WERI-Rb-1 (cell line): ENCODE results near the gene IRF3.

Source experiments
- DNase-seq: peaks from one replicate; pipeline ENCODE4 v3.0.0-alpha.2; 2020
- H3K27ac ChIP-seq: fragments of 250-450 bp; sonication (Bioruptor Pico); 2 replicates; pipeline ENCODE4 v1.5.1; 2020; ENCODE audit warnings: mild to moderate bottlenecking, moderate library complexity
- H3K27me3 ChIP-seq: fragments of 250-450 bp; sonication (Bioruptor Pico); 2 replicates; pipeline ENCODE4 v1.5.1; 2021; ENCODE audit warnings: mild to moderate bottlenecking, low read depth, moderate library complexity; ENCODE audit not compliant: insufficient read depth, severe bottlenecking
- H3K36me3 ChIP-seq: fragments of 250-450 bp; sonication (Bioruptor Pico); 2 replicates; pipeline ENCODE4 v1.5.1; 2020; ENCODE audit warnings: mild to moderate bottlenecking, moderate library complexity
- H3K4me3 ChIP-seq: 2 replicates; pipeline ENCODE4 v1.5.1; 2011; ENCODE audit warnings: low read depth, mild to moderate bottlenecking, control low read depth, low read length
- H3K9me3 ChIP-seq: fragments of 250-450 bp; sonication (Bioruptor Pico); 2 replicates; pipeline ENCODE4 v1.5.1; 2021; ENCODE audit warnings: mild to moderate bottlenecking, moderate library complexity; ENCODE audit not compliant: severe bottlenecking
- TF ChIP-seq, protein P1 (sequence below): IDR thresholded peaks from 2 replicates; pipeline ENCODE4 v1.5.1; 2011; ENCODE audit warnings: low read depth, mild to moderate bottlenecking, control low read depth, inconsistent platforms, low read length

The IRF3 gene

DNA sequence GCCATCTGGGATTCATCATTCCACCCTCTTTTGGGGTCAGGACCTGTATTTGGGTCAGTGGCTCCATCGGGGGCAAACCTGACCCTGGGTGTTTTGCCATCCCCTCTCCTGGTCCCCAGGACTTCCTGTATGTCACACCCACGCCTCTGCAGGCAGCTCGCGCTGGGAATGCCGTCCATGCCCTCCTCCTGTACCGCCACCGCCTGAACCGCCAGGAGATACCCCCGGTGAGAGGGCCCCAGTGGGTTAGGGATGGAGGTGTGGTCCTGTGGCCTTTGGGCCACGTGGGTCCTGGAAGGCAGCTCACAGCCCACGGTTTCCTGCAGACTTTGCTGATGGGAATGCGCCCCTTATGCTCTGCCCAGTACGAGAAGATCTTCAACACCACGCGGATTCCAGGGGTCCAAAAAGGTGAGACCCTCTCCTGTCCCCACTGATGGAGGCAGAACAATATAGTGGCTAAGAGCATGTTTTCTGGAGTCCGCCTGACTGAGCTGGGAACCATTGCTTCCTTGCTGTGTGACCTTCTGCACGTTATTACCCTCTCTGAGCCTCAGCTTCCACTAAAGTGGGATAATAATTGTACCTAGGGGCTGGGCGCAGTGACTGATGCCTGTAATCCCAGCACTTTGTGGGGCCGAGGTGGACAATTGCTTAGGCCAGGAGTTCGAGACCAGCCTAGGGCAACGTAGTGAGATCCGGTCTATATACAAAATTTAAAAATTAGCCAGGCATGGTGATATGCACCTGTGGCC is 39.4 kb upstream of the IRF3 start:
- TF ChIP-seq, protein P1, sequence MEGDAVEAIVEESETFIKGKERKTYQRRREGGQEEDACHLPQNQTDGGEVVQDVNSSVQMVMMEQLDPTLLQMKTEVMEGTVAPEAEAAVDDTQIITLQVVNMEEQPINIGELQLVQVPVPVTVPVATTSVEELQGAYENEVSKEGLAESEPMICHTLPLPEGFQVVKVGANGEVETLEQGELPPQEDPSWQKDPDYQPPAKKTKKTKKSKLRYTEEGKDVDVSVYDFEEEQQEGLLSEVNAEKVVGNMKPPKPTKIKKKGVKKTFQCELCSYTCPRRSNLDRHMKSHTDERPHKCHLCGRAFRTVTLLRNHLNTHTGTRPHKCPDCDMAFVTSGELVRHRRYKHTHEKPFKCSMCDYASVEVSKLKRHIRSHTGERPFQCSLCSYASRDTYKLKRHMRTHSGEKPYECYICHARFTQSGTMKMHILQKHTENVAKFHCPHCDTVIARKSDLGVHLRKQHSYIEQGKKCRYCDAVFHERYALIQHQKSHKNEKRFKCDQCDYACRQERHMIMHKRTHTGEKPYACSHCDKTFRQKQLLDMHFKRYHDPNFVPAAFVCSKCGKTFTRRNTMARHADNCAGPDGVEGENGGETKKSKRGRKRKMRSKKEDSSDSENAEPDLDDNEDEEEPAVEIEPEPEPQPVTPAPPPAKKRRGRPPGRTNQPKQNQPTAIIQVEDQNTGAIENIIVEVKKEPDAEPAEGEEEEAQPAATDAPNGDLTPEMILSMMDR: no peak
- no peaks in the 10 kb centered on the region for H3K27me3 ChIP-seq
- no peak overlapping the region for H3K4me3 ChIP-seq
- no peaks in the 10 kb centered on the region for H3K9me3 ChIP-seq
- peaks cover 24% of the 10 kb centered on the region for H3K36me3 ChIP-seq
- no peak overlapping the region for H3K27ac ChIP-seq
- no peak for DNase-seq

DNA sequence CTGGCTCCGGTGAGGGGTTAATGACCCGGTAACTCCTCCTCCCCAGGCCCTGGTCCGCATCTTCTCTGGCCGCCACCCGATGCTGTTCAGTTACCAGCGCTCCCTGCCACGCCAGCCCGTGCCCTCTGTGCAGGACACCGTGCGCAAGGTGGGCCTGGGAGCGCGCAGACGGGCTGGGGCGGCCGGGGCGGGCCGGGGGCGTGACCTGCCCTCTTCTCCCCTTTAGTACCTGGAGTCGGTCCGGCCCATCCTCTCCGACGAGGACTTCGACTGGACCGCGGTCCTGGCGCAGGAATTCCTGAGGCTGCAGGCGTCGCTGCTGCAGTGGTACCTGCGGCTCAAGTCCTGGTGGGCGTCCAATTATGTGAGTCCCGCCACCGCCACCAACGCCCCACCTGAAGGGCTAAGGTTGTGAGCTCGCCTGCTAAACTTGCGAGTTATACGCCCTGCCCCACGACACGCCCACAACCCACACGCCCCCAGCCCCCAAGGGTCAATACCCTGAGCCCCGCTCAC is 35.7 kb upstream of the IRF3 start:
- Histone ChIP-seq H3K9me3 (no peaks in the 10 kb centered on the region), H3K27ac (no peak overlapping the region), H3K36me3 (peaks cover 36% of the 10 kb centered on the region), H3K4me3 (no peak overlapping the region), H3K27me3 (no peaks in the 10 kb centered on the region)
- no peak for DNase-seq
- TF ChIP-seq, protein P1: no peak

DNA sequence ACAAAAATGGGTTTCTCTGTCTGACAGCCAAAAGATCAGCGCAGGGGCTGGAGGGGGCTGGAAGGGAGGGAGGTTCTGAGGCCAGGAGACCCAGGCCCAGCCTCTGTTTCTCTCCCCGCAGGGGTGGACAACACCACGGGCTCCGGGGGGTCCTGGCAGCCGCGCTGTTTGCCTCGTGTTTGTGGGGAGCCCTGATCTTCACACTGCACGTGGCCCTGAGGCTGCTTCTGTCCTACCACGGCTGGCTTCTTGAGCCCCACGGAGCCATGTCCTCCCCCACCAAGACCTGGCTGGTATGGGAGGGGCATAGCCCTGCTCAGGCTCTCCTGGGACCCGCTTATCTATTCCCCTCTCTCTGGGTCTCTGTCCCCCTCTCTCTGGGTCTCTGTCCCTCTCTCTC is 34.9 kb upstream of the IRF3 start:
- Histone ChIP-seq H3K36me3 (peaks cover 30% of the 10 kb centered on the region), H3K27ac (no peak overlapping the region), H3K9me3 (no peaks in the 10 kb centered on the region), H3K27me3 (no peaks in the 10 kb centered on the region), H3K4me3 (no peak overlapping the region)
- TF ChIP-seq, protein P1: no peak
- no peak for DNase-seq

- H3K9me3 ChIP-seq: no peaks in the 10 kb centered on the region
- DNase-seq: no peak
- H3K36me3 ChIP-seq: peaks cover 24% of the 10 kb centered on the region
- H3K27ac ChIP-seq: no peak overlapping the region
- TF ChIP-seq, protein P1: no peak
- H3K4me3 ChIP-seq: no peak overlapping the region
- H3K27me3 ChIP-seq: no peaks in the 10 kb centered on the region
Measured at GRCh38 chr19:49699364-49699763, 33.7 kb upstream of the IRF3 start.

DNA sequence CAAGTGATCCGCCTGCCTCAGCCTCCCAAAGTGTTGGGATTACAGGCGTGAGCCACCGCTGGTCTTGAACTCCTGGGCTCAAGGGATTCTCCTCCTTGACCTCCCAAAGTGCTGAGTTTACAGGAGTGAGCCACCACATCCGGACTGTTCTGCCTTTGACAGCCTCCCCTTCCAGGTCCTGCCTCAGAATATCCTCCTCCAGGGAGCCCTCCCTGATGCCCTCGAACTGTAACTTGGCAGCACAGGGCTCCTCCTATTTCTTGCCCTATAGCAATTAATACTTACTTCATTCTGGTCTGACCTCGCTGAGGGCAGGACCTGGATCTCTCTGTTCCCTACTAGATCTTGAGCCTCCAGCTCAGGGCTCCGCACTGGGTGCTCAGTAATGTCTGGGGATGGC is 31.2 kb upstream of the IRF3 start:
- Histone ChIP-seq H3K4me3 (no peak overlapping the region), H3K36me3 (peaks cover 32% of the 10 kb centered on the region), H3K9me3 (no peaks in the 10 kb centered on the region), H3K27ac (no peak overlapping the region), H3K27me3 (no peaks in the 10 kb centered on the region)
- TF ChIP-seq, protein P1: no peak
- DNase-seq: no peak

- peaks cover 32% of the 10 kb centered on the region for H3K36me3 ChIP-seq
- TF ChIP-seq, protein P1: no peak
- no peak overlapping the region for H3K27ac ChIP-seq
- H3K9me3 ChIP-seq: no peaks in the 10 kb centered on the region
- no peaks in the 10 kb centered on the region for H3K27me3 ChIP-seq
- DNase-seq: no peak
- no peak overlapping the region for H3K4me3 ChIP-seq
Measured at GRCh38 chr19:49696115-49696514, 30.5 kb upstream of the IRF3 start.
